NCI-H748 (cell line): ENCODE measurements around the gene IL1RN.

Experiments used
- DNase-seq: peaks from one replicate; lab custom pipeline; 2025; ENCODE audit not compliant: unreplicated experiment; lab: John Stamatoyannopoulos, UW

IL1RN gene

DNA sequence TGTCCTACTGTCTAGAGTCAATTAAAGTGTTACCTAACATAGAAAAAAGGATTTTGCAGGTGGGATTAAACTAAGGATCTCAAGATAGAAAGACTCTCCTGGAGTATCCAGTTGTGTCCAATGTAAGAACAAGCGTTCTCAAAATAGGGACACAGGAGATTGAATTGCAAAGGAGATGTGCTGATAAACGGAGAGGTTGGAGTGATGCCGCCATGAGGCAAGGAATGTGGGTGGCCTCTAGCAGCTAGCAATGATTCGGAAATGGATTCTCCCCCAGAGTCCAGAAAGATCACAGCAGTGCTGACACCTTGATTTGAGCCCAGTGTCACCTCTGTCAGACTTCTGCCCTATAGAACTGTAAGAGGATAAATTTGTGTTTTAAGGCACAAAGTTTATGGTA is 24.1 kb upstream of the IL1RN start:
- no peak for DNase-seq

DNA sequence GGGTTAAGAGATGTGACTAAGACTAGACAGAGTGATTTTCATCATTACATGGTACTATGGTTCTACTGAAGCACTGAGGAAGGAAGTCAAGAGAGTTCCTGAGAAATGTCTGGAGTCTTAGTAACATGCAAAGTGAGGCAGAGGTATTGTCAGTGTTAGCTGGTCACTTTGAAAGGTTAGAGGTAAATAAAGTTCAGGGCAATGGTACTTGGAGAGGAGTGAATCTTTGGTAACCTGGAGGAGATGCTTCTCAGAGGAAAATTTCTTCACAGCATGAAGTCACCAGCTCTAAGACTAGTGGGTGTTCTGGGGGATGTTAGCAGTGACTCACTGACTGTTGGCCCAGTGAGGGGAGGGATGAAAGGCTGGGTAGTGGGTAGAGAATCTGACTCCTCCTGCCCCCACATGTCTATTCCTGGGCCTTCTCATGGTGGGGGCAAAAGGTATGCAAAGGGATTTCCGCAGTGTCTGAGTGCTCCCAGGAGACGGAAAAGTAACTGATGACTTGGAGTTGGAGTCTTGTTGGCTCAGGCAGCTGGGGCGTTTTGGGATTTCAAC is 23.3 kb upstream of the IL1RN start:
- no peak for DNase-seq

DNA sequence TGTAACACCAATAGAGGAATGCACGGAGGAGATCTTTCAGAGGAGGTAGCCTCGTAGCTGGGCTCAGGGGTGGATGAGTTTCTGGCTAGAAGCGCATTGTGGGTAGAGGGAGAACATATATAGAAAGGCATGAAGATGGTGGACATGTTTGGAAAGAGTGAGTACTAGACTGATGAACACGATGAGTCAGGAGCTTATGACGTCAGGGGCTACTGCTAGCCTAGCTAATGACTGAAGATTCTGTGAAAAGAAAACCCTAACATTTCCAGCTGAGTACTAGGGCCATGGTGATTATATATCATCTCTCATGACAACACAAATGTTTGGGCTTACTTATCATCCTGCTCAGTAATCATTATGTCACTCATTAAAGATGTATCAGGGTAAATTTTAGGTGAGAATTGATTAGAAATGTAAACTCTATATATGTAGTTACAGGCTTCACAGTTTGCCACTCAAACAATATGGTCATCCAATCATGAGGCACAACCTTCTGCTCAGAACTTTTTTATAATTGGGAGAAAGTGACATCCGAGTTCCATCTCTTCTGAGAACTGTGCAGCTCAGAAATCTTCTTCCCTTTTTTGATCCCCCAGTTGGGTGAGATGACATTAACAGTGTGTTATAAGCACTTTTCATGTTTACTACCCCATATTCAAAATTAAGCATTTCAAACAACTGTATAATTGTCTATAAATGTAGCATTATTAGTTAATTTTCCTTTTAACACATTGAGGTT is 22.2 kb upstream of the IL1RN start:
- DNase-seq, result no peak

DNA sequence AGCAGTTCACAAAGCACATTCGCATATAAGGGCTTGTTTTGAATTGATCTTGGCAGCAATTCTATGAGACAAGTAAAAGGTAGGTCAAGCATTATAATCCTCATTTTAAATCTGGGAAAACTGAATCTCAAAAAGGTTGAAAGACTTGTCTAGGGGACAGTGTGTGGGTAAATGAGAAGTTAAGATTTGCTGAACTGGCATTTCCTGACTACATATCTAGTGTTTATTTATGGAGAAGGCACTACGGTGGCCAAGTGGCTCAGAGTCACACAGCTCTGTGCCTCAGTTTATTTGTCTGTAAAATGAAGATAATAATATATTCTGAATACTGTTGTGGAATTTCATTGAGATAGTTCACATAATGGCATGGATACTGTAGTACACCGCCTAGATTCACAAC is 16.3 kb upstream of the IL1RN start:
- DNase-seq, result no peak

DNA sequence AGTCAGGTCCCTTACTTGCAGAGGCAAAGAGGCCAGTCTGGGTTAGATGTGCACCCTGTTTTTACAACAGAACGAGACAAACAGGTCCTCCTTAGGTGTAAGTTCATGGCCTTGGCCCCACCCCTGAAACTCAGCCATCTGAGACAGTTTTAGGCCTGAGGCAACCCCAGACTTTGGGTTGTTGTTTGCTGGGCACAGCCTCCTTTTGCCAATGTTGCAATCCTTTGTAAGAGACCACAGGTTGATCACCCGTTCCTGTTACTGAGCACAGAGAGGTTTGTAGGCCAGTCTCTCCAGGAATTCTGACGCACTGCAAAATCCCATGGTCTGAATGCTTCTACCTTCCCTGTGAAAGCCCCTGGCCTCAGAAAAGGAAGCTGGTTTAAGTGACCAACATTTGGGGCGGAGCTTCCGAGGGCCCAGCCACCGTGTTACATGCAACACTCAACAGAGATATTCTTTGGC is 15.5 kb upstream of the IL1RN start:
- DNase-seq, result no peak

DNA sequence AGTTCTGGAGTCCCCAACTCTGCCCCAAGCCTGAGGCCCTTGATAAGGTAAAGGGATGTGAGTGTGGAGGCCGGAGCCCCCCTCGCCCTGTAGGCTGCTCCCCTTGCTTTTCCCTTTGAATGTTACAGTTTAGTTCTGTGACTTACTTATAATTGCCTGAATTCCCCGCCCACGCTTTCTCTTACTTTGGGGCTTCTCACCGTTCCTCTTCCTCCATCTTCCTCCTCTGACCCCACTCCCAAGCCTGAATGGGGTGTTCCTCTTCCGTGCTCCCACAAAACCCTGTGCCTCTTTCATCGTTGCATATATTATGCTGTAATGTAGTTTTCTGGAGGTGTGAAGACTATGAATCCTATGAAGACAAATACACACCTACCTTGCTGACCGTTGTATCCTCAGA is 15.0 kb upstream of the IL1RN start:
- no peak for DNase-seq

DNA sequence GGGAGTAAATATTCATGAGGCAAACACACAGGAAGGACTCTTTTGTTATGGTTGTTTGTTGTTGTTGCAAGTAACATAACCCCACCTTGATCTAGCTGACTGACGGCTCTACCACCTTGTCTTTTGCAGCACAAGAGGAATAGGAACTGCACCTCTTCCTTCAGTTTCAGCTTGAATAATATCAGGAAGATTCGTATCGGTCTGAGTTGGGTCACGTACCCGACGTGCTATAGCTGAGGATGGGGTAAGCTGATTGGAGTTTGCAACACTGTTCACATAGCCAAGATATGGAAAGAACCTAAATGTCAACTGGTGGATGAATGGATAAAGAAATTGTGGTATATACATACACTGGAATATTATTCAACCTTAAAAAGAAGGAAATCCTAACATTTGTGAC is 14.5 kb upstream of the IL1RN start:
- DNase-seq, result no peak

DNA sequence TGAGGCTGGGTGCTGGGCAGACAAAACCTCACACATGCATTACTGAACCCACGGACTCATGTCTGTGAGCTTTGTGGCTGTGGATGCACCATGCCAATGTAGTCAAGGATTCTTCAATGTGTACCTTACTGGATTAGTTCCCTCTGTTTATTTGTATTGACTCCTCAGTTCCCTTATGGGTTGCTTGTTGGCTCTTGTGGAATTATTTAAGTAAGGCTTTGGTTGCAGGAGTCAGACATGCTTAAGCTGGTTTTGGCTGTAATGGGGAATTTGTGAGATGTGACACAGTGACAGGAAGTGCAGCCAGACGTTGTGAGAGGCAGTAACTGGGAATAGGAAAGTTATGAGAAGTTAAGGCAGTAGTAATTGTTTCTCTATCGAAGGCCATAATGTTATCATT is 13.6 kb upstream of the IL1RN start:
- no peak for DNase-seq

DNA sequence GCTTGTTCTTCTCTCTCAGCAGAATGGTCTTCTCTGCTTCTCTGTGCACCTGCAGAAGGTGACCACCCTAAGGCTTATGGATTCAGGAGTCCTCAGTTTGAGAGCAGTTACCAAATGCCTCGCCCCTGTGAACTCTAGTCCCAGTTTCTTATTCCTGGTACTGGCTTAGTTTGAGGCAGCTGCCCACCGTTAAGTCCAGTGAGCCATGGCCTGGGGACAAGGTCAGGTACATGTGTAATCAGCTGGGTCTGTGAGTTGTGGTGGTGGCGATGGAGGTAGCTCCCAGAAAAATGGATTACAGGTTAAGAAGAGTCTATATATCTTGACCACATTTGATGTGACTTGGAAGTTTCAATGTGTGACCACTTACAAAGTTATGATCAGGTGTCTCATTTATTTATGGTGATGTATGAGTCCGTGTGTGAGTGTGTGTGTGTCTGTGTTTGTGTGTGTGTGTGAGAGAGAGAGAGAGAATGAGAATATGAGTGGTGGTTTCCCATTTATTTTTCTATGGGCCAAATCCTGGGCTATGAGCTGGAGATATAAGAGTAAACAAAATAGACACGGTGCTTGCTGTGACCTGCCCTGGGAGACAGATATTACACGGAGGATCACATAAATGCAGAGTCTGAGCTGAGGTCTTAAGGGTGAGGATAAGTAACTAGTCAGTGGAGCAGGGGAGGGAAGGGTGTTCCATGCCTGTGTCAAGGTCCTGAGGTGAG is 13.0 kb upstream of the IL1RN start:
- DNase-seq, result no peak

DNA sequence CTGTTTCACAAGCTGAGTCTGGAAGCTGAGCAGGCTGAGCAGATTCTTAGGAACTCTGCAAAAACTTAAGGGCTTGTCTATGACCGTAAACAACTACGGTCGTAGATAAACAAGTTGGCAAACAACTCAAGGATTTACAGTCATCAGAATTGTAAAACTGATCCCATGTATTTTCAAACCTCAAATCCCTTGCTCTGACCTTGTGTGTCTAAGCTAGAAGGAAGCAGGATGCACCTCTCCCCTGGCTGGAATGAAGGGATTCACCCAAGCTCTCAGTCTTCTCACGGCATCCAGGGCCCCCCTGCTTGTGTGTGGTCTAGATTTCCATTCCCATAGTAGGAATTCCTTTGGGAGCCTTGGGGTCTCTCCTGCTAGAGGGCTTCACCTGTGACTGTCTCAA is 12.4 kb upstream of the IL1RN start:
- no peak for DNase-seq

DNA sequence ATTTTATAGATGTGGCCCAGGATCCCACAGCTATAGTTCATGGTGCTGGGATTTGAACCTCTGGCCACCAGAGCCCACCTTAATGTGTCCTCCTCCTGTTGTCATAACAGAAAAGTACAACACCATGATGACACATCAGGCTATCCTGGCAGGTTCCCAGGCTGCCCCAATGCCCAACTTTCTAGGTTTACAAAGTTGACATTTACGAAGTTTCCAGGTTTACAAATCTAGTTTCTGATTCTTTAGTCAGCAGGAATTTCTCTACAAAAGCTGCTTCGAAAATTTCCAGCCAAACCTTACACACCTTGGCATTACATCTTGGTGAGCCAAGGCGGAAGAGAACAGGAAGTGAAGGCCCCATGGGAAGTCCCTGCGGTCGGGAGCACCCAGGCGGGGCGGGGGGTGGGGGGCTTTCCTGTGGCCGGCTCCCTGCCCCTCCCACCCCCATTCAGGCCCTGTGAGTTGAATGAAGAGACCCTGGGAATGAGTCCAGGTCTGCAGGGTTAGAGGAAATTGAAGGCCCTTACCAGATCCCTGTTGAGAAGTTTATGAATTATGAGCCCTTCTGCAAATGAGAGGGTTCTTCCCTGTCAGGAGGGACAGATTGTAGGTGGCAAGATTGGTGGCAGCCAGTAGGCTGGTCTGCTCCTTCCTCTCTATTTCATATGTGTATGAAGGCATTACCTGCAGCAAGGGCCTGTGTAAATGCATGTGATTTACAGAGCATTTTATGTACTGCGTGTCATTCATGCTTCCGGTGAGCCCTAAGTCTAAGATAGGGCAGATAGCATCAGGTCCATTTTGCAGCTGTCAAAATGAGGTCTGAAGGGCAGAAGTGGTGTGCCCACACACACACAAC is 11.1 kb upstream of the IL1RN start:
- no peak for DNase-seq

DNA sequence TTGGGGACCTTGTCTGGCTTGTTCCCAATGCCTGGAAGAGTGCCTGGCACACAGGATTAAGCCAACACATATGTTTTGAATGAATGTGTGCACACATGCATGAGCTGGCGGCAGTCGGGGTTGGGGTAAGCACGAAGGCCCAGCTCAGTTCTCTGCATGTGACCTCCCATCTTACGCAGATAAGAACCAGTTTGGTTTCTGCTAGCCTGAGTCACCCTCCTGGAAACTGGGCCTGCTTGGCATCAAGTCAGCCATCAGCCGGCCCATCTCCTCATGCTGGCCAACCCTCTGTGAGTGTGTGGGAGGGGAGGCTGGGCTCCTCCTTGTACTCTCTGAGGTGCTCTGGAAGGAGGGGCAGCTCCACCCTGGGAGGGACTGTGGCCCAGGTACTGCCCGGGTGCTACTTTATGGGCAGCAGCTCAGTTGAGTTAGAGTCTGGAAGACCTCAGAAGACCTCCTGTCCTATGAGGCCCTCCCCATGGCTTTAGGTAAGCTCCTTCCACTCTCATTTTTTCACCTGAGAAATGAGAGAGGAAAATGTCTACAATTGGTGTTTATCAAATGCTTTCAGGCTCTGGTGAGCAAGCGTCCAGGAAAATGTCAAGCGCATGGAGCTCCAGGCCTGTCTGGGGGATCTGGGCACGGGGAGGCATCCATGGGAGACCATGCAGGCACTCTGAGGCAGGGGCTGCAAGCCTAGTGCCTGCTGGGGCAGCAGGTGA is 9.7 kb upstream of the IL1RN start:
- DNase-seq, result no peak

DNA sequence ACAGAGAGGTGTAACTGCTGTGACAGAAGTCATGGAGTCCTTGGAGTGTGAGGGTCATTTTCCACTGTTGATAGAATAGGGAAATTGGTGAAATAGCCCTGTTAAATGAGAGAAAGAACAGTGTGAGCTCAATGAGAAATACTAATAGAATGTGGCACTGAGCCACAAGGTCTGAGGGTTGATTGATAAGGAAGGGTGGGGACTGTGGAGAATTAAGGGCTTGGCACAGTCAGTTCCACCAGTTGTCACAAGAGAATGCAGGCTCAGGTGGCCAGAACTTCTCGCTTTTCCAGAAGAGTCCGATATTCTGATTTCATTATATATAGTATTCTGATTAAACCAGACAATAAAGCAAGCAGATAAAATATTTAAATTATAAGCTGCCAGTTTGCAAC is 9.1 kb upstream of the IL1RN start:
- DNase-seq, result no peak

DNA sequence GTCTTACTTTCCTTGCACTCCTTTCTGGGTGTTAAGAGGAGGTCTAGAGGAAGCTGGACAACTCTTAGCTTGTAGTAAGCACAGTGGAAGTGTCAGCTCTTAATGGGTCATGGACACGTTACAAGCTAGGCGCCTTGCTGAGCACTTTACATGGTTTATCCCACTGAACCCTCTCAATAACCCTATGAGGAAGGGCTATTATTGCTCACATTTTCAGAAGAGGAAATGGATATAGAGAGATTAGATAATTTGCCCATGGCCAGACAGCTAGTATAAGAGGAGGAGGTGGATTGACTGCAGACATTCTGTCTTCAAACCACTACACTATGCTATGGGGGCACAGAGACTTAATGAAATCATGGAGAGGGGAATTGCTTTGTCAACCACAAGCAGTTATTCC is 8.3 kb upstream of the IL1RN start:
- DNase-seq, result no peak

DNA sequence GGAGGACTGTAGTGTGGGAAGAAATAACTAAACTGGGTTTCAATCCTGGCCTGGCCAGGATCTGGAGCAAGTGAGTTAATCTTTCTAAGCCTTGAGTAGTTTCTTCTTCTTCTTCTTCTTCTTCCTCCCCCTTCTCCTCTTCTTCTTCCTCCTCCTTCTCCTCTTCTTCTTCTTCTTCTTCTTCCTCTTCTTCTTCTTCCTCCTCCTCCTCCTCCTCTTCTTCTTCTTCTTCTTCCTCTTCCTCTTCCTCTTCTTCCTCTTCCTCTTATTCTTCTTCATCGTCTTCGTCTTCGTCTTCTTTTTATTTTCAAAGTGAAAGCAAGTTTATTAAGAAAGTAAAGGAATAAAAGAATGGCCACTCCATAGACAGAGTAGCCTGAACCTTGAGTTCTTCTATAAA is 6.5 kb upstream of the IL1RN start:
- DNase-seq, result no peak

DNA sequence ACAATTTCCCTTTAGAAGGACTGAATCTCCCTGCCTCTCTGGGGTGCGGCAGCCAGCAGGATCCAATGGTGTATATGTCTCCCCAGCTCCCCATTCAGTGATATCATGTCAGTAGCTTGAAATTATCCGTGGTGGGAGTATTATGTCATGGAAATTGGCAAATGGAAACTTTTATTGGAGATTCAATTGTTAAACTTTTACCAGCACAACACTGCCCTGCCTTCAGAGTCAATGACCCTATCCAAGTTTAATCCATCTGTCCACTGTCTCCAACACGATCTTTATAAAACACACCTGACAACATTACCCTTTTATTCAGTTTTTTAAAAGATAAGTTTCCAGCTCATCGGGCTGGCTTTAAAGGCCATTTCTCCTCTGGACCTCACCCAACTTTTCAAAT is 5.0 kb upstream of the IL1RN start:
- DNase-seq, result no peak

DNA sequence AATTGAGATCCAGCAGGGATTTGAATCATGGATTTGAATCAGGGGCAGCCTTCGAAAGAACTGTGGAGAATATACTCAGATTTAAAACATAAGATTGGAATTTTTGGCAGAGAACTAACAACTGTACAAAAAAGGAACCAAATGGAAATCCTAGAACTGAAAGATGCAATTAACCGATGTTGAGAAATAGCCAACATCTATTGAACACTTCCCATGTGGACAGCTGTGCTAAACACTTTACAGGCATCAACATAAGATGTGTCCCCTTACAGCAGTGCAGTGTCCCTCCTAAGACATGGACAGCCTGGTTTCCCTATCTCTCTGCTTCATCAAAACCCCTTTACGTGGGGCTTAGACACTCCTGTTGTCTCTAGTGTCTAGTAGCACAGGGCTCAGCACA is 3.7 kb upstream of the IL1RN start:
- DNase-seq, result no peak

DNA sequence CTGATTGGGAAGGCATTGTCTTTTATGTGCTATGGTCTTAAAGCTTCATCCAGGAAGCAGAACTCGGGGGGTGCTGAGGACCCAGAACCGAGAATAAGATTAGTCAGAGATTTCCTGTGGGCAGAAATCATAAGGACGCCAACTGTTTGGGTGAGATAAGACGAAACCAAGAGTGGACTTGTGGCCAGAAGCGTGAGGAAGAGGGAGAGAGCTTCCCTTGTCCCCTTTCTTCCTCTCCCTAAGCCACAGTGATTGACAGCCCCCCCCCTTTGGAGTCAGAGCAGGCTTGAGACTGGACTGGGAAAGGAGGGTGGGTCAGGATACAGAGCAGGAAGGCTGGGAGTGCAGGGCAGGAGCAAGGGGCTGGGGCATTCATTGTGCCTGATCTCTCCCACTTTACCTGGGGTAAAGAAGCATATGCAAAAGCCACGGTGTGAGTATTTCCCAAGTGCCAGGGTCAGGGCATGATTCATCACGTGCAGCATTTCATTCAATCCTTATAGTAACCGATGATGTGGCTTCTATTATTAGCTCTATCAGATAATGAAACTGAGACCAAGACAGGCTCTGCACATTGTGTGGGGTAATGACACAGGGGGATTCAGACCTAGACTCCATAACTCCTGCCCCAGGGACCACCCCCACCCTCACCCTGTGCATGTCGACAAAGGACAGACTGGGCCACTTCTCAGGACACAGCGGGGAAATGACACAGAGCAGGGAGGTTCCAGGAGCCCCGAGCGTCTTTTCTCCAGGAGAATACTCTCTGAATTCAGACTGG is 3.0 kb upstream of the IL1RN start:
- DNase-seq, result no peak

DNA sequence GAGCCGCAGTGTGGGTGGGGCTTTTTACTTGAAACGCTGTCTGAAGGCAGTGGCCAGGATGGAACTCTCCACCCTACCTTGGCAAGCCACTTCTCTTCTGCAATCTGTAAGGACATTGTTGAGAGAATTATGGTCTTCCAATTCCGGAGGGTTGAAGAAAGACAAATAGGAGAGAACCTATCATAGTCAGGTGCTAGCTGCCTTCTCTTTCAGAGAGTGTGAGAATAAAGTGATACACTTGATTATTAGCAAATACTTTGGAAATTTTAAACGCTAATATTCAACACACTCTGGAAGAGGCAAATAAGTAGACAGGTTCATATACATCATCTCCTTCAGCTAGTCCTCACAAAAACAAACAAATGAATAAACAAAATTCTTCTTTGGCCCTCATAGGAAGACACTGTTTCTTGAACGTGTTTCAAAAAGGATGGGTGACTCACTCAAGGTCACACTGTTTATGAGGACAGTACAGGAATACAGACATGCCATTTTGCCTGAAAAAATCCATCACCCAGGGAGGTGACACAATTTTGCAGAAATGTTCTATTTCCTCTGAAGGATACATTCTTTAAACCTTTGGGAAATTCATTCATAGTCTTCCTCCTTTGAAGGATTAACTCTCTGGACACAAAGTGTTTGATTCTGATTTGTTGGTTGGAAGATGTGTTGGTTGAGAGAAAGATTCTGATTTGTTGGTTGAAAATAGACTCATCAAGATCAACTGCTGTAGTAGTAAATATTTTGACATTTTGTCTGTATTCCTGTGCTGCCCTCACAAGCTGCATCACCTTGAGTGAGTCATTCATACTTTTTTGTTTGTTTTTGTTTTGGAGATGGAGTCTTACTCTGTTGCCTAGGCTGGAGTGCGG is 2.2 kb upstream of the IL1RN start:
- DNase-seq, result no peak
